Measurements from ENCODE around the gene ZNF460.

ZNF460 gene

DNA sequence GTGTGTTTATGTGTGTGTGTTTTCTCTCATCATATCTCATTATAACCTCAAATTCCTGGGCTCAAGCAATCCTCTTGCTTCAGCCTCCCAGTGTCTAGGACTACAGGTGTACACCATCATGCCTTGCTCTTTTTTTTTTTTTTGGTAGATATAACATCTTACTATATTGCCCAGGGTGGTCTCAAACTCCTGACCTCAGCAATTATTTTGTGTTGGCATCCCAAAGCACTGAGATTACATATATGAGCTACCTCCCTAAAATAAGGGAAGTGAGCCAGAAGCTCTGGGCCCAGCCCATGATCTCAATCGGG is 39.5 kb downstream of the ZNF460 start:
- peaks cover 5% of the 10 kb centered on the region for H3K27me3 ChIP-seq (replicated peaks)
- H3K27ac ChIP-seq = peak overlapping the region; percentile 74
- no peak for DNase-seq
- H3K4me3 ChIP-seq (ENCODE audit: low read depth, low read length) = peak overlapping the region; percentile 82
- TF ChIP-seq, protein P1, sequence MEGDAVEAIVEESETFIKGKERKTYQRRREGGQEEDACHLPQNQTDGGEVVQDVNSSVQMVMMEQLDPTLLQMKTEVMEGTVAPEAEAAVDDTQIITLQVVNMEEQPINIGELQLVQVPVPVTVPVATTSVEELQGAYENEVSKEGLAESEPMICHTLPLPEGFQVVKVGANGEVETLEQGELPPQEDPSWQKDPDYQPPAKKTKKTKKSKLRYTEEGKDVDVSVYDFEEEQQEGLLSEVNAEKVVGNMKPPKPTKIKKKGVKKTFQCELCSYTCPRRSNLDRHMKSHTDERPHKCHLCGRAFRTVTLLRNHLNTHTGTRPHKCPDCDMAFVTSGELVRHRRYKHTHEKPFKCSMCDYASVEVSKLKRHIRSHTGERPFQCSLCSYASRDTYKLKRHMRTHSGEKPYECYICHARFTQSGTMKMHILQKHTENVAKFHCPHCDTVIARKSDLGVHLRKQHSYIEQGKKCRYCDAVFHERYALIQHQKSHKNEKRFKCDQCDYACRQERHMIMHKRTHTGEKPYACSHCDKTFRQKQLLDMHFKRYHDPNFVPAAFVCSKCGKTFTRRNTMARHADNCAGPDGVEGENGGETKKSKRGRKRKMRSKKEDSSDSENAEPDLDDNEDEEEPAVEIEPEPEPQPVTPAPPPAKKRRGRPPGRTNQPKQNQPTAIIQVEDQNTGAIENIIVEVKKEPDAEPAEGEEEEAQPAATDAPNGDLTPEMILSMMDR (IDR thresholded peaks at IDR 0.05; ENCODE audit: low read depth, low read length, missing control alignments) = no peak
- in situ Hi-C loops (cut with HindIII; ENCODE audit: low pct_ligation_motif_present, low sequenced_read_pairs) = no loop called here
- peaks cover 9% of the 10 kb centered on the region for H3K36me3 ChIP-seq (replicated peaks)

DNA sequence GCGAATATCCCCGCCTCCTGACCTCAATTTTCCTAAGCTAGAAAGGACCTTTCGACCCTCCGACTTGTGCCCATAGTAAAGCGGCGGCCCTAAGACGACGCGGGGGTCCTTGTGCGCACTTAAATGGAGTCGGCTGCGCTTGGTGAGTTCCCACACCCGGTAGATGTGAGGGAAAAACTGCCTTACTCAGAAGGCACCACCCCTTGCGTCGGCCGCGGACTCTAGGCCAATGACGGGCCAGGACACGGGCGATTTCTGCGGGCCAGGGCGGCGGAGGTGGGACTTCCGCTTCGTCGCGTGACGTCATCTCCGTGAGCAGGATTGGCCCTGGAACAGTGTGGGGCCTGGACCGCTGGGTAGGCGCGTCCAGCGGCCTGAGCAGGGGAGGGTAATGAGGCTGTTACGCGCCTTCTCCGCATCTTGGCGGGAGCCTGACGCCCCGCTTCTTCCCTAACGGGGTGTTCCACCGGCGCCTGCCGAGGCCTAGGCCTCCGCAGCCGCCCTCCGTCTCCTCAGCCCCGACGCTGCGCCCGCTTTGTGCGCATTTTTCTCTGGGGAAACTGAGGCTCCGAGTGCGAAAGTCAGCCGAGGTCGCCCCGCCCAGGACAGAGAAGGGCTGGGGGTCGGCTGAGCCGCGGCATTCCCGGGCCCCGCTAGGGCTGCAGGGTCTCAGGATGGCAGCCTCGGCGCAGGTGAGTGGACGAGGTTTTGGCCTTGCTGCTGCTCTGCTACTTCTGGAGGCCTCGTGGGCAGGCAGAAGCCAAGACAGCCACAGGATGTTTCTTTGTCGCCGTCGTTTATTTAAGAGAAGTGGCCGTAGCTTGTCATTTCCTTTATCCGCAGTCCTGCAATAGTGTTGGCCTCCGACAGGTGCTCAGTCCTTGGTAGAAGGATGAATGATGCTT is 40.1 kb downstream of the ZNF460 start, which contains the start of gene ZNF543:
Gene ZNF543 (plus strand): TSS at position 293 of the 905 bp plus-strand sequence. CDS start 382 bp downstream, at position 675.
- Histone ChIP-seq H3K27me3 (replicated peaks) (peaks cover 5% of the 10 kb centered on the region), H3K27ac (peak within 1 kb of the TSS; percentile 74), H3K4me3 (ENCODE audit: low read depth, low read length) (peak within 1 kb of the TSS; percentile 82), H3K36me3 (replicated peaks) (peaks cover 14% of the 10 kb centered on the region)
- TF ChIP-seq, protein P1 (IDR thresholded peaks at IDR 0.05; ENCODE audit: low read depth, low read length, missing control alignments) = peak; percentile 9
- DNase-seq = peak; percentile 96
- in situ Hi-C loops (cut with HindIII; ENCODE audit: low pct_ligation_motif_present, low sequenced_read_pairs) = no loop called here

DNA sequence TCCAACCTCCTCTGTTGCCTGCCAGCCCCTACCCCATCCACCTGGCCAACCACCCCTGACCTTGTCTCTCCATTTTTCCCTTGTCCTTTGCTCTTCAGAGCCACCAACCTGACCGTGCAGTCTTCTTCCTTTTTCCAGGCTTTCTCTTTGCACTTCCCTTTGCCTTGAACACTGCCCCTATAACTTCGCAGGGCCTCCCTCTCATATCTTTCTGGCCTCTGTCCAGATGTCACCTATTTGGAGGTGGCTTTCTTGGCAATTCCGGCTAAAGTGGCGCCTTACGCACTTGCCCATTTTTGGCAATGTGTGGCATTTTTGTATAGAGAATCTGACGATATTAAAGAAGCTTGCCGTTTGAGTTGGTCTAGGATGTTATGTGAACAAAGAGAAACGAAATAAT is 40.8 kb downstream of the ZNF460 start:
- H3K4me3 ChIP-seq (ENCODE audit: low read depth, low read length) = peak overlapping the region; percentile 82
- peaks cover 4% of the 10 kb centered on the region for H3K27me3 ChIP-seq (replicated peaks)
- in situ Hi-C loops (cut with HindIII; ENCODE audit: low pct_ligation_motif_present, low sequenced_read_pairs) = no loop called here
- TF ChIP-seq, protein P1 (IDR thresholded peaks at IDR 0.05; ENCODE audit: low read depth, low read length, missing control alignments) = no peak
- no peak for DNase-seq
- peaks cover 19% of the 10 kb centered on the region for H3K36me3 ChIP-seq (replicated peaks)
- H3K27ac ChIP-seq = no peak overlapping the region

DNA sequence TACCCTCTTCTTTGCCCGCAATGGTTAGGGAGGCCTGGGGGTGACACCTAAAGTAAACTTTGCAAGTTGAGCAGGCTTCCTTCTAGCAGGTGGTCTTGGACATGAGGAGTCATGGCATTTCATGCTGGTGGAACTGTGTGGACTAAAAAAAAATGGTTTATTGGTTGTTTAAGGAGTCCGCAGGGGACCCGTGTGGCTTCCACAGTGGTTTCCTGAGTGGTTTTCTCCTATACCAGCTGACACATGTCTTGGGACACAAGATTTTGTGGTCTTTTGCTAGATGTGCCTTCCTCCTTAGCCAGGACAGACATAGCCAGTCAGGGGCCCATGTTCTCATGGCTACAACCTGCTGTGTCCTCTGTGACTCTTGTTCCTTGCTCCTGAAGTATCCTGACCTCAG is 41.5 kb downstream of the ZNF460 start:
- peaks cover 24% of the 10 kb centered on the region for H3K36me3 ChIP-seq (replicated peaks)
- in situ Hi-C loops (cut with HindIII; ENCODE audit: low pct_ligation_motif_present, low sequenced_read_pairs) = no loop called here
- H3K27me3 ChIP-seq (replicated peaks) = peaks cover 3% of the 10 kb centered on the region
- DNase-seq = no peak
- H3K27ac ChIP-seq = no peak overlapping the region
- H3K4me3 ChIP-seq (ENCODE audit: low read depth, low read length) = peak overlapping the region; percentile 82
- TF ChIP-seq, protein P1 (IDR thresholded peaks at IDR 0.05; ENCODE audit: low read depth, low read length, missing control alignments) = no peak

DNA sequence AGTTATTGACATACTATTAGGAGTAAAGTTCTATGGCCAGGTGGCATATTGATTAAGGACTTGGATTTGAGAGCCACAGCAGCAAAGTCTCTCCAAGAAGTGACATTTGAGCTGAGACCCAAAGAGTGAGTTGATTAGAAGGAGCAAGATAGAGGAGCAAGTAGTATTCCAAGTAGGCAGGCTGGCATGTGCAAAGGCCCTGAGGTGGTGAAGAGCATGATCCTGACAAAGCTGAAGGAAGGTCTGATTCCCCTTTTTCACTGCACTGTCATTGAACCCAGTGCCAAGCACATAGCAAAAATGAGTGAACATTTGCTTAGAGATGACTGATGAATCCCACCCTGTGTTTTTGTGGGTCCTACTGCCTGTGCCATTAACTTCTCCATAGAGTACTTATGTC is 44.7 kb downstream of the ZNF460 start:
- TF ChIP-seq, protein P1 (IDR thresholded peaks at IDR 0.05; ENCODE audit: low read depth, low read length, missing control alignments) = no peak

More for the DNA sequence above, 44.7 kb downstream of the ZNF460 start:
- in situ Hi-C loops (cut with HindIII; ENCODE audit: low pct_ligation_motif_present, low sequenced_read_pairs) = no loop called here
- Histone ChIP-seq H3K27me3 (replicated peaks) (no peaks in the 10 kb centered on the region), H3K36me3 (replicated peaks) (peaks cover 51% of the 10 kb centered on the region), H3K27ac (no peak overlapping the region), H3K4me3 (ENCODE audit: low read depth, low read length) (no peak overlapping the region)
- no peak for DNase-seq

Data from brain microvascular endothelial cell (primary cell).